Measurements from ENCODE around the gene COL5A1.

The COL5A1 gene

GRCh38 chr9:134835448-134835847, 193.8 kb downstream of the COL5A1 start:
- no peak for DNase-seq (ENCODE audit: low read depth in 2 of 2)

- no peak for DNase-seq (ENCODE audit: low read depth in 2 of 2)
These were observed 194.4 kb downstream of the COL5A1 start for GRCh38 chr9:134835987-134836386.

- no peak for DNase-seq (ENCODE audit: low read depth in 2 of 2)
These were observed 194.9 kb downstream of the COL5A1 start for GRCh38 chr9:134836406-134836970.

DNA sequence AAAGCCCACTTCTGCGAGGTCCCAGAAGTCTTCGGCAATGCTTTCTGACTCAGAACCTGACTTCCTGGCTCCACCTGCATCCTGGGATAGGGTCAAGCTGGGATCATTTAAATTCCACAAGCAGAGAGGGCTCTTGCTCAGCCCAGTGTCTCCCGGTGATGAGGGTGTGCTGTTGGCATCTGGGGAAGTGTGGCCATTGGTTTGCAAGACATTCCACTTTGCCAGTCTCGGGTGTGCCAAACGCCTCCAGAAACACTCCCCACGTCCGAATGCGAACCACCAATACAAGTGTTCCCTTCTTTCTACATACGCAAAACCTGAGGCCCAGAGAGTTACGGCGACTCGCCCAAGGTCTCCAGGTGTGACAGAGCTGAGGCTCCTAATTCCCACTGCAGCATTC, 195.9 kb downstream of the COL5A1 start:
- DNase-seq (ENCODE audit: low read depth in 2 of 2), result no peak

DNA sequence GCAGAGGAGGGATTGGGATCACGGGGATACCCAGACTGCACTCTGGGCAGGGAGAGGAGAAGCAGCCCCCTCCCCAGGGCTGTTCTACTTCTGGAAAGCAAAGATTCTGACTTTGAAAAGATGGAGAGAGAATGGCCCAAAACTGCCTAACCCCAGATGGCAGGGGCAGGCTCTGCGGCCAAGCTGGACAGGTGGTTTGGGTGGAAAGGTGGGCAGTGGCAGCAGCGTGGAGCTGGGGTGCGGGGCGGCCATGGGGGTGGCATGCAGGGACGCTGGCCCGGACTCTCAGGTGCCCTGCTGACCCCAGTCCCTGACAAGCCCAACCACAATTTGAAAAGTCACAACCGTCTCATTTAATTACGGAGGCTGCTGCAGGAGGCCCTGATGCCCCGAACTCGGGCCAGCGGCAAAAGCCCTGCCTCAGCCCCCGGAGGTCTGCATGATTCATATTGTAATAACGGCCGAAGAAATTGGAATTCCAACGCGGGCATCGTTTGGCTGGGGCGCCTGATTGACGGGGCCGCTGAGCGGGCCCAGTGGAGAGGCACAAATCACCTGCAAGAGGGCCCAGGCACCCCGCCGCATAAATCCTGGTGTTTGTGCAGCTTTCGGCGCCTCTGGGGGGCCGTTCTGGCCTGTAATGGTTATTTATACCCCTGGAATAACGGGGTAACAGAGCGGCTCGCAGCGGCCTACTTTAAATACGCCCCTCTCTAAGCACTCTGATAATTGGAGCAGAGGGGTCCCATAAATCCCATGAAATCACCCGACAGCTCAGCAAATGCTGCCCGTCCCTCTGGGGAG, 197.2 kb downstream of the COL5A1 start:
- DNase-seq (ENCODE audit: low read depth in 2 of 2), result no peak

- DNase-seq (ENCODE audit: low read depth in 2 of 2), result no peak
These were observed 198.0 kb downstream of the COL5A1 start for GRCh38 chr9:134839455-134840125.

DNA sequence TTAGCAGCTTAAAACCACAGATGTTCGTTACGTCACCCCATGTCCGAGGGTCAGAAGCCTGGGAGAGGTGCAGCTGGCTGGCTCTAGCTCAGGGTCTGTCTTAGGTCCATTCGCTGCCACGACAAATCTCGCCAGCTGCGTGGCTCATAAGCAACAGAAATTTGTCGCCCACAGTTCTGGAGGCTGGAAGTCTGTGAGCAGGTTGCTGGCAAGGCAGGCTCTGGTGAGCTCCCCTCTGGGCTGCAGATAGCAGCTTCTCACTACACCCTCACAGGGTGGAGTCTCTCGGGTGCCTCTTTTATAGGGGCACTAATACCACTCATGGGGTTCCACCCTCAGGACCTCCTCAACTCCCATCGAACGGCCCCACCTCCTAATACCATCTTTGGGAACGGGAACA, 198.9 kb downstream of the COL5A1 start:
- DNase-seq (ENCODE audit: low read depth in 2 of 2), result no peak

- no peak for DNase-seq (ENCODE audit: low read depth in 2 of 2)
These were observed 199.7 kb downstream of the COL5A1 start for GRCh38 chr9:134841180-134841904.

DNA sequence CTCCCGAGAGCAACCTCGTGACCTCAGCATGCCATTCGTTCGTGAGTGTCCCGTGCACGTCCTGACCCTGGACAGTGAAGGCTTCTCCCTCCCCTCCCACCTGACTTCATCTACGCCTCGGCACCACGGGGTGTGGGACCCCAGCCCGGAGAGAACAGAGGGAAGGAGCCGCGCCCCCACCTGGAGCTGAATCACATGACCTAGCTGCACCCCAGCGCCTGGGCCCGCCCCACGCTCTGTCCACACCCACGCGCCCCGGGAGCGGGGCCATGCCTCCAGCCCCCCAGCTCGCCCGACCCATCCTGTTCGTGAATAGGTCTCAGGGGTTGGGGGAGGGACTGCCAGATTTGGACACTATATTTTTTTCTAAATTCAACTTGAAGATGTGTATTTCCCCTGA, 200.7 kb downstream of the COL5A1 start:
- no peak for DNase-seq (ENCODE audit: low read depth in 2 of 2)

- no peak for DNase-seq (ENCODE audit: low read depth in 2 of 2)
These were observed 202.1 kb downstream of the COL5A1 start for GRCh38 chr9:134843740-134844139.

DNA sequence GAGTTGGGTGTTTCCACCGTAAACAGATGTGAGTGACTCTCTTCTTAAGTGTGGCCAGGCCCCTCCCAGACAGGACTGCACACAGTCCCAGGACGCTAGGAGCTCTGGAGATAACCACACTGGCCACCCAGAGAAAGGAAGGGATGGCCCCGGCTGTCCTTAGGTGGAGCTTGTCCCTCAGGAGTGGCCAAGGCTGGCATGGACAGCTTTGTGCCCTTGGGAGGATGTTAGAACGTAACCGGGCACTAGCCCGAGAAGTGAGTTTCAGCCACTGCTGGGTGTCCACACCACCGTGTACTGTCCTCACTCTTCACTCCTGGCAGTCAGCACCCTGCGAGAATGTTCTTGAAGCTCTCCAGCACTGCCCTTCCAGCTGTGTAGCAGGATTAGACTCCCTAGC, 203.2 kb downstream of the COL5A1 start:
- no peak for DNase-seq (ENCODE audit: low read depth in 2 of 2)

GRCh38 chr9:134846187-134846586, 204.6 kb downstream of the COL5A1 start:
- no peak for DNase-seq (ENCODE audit: low read depth in 2 of 2)

- no peak for DNase-seq (ENCODE audit: low read depth in 2 of 2)
These were observed 205.1 kb downstream of the COL5A1 start for GRCh38 chr9:134846699-134847098.

- no peak for DNase-seq (ENCODE audit: low read depth in 2 of 2)
These were observed 205.5 kb downstream of the COL5A1 start for GRCh38 chr9:134847138-134847537.

GRCh38 chr9:134847752-134848432, 206.3 kb downstream of the COL5A1 start:
- DNase-seq (ENCODE audit: low read depth in 2 of 2), result no peak

- DNase-seq (ENCODE audit: low read depth in 2 of 2), result no peak
These were observed 206.9 kb downstream of the COL5A1 start for GRCh38 chr9:134848504-134848903.

DNA sequence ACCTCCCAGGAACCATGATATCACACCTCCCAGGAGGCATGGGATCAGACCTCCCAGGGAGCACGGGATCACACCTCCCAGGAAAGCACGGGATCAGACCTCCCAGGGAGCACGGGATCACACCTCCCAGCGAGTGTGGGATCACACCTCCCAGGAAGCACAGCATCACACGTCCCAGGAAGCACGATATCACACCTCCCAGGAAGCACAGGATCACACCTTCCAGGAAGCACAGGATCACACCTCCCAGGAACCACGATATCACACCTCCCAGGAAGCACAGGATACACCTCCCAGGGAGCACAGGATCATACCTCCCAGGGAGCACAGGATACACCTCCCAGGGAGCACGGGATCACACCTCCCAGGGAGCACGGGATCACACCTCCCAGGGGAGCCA, 209.0 kb downstream of the COL5A1 start:
- DNase-seq (ENCODE audit: low read depth in 2 of 2), result no peak

DNA sequence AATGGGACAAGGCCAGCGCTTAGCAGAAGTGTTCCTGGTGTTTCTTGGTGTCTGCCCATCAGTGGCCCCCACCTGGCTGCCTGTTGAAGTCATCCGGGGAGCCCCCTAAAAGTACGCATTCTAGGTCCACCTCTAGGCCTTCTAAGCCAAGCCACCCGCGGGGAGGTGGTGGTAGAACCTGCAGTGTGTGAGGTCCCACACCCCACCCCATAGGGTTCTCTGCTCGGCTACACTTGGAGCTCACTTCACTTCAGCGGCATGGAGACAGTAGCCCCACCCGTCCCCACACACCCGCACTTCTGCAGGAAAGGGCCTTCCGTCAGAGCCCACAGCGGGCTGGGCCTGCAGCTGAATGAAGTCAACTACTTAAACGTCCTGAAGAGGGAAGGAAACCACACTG, 209.4 kb downstream of the COL5A1 start:
- no peak for DNase-seq (ENCODE audit: low read depth in 2 of 2)

- DNase-seq (ENCODE audit: low read depth in 2 of 2), result no peak
These were observed 211.5 kb downstream of the COL5A1 start for GRCh38 chr9:134852906-134853654.

GRCh38 chr9:134853893-134854292, 212.3 kb downstream of the COL5A1 start:
- DNase-seq (ENCODE audit: low read depth in 2 of 2), result no peak

GRCh38 chr9:134854541-134854981, 213.0 kb downstream of the COL5A1 start:
- no peak for DNase-seq (ENCODE audit: low read depth in 2 of 2)

All from stimulated activated CD8-positive, alpha-beta memory T cell treated with anti-CD3 and anti-CD28 coated beads, Interleukin-2, amount 100 ng/mL, for 48 hours (primary cell).